Measurements from ENCODE around the gene LAMB1. TPM values are rescaled to one million over a fixed set of nuclear protein-coding genes. Genes with fewer than 3 reads are reported as not detected.
A peak's percentile ranks its signal among the peaks of the same experiment; 100 is the strongest.
"Not testable (repeated sequence)": the region's sequence is repeated elsewhere in the genome, so short reads cannot be mapped to it uniquely, and the experiment has no call there.

The LAMB1 gene
- 198 TPM for total RNA-seq

DNA sequence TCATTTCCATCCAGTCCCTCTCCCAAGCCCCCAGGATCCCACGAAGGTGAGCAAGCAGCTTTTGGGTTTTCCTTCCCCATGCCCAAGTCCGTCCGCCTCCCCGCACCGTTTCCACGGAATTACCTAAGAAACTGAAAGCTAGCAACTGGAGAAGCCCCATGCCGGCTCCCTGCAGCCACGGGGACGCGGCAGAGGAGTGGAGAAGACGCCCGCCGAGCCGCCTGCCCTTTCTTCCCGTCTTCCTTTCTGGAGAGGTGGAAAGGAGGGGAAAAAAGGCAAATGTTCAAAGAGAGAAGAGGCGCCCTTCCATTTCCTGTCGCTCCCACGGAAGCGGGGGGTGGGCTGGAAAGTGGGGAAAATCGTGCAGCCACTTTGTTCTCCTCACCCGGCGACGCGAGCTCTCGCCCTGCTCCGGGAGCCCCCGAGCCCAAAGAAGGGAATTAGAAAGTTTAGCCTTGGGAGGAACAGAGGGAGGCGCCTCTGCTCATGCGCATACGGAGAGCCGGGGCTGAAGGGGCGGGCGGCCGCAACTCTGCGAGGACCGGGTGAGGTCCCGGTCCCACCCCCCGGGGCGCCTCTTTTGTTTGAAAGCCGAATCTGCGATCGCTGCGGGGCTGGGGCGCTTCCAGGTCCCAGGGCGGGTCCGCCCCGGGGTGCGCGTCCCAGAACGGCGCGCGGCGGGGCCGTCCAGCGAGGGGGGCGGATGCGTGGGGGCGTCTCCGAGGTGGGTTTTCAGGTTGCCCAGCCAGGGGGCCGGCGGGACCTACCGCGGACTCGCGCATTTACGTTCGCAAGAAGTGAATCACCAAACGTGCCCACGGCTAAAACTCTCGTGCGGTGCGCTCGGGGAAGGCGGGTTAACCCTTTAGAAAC, at the start of gene LAMB1:
TSS of gene LAMB1 (minus strand) at position 436 of the 873 bp plus-strand sequence. CDS start at position 160, 276 bp downstream.
- DNase-seq (ENCODE audit: low spot score) = peak; percentile 74

DNA sequence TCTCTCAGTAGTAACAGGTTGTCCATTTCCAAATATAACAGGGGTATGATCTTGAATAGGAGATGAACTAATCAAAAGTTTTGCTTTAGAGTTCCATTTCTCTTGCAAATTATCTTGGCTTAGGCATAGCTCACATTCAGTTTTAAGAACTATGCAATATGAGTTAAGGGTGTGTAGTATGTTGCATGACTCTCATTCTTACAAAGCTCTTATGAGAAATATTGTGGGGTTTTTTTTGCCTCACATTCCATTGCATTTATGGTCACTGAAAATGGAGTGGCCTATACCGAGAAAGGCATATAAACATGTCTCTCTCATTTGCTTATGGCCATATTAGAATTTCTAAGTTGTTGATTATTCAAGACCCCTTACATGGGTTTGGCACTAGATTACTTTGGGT, 48.5 kb upstream of the LAMB1 start:
- no peak for DNase-seq (ENCODE audit: low spot score)

DNA sequence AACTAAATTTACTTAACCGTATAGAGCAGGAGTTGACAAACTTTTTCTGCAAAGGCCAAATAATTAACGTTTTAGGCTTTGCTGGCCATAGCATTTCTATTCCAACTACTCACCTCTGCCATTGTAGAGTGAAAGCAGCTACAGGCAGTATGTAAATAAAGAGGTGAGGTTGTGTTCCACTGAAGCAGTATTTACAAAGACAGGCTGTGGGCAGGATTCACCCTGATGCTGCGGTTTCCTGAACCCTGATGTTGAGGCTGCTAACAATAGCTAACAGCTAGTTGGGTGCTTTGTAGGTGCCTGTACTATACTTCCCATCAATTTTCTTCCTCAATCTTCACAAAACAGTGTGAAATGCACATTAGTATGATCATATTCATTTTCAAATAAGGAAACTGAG, 47.0 kb upstream of the LAMB1 start:
- DNase-seq (ENCODE audit: low spot score) = no peak

DNA sequence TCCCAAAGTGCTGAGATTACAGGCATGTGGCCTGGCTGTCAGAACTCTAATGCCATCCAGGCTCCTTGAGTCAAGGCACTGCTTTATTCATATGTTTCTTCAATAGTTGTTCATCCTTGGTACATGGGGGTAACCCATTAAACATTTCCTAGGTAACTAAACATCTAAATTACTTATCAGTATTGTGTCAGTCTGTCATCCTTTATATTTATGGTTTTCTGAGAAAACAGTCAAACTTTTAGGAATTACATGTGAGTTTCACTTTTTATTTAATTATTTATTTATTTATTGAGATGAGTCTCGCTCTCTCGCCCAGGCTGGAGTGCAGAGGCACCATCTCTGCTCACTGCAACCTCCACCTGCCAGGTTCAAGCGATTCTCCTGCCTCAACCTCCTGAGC, 45.5 kb upstream of the LAMB1 start:
- DNase-seq (ENCODE audit: low spot score) = no peak

DNA sequence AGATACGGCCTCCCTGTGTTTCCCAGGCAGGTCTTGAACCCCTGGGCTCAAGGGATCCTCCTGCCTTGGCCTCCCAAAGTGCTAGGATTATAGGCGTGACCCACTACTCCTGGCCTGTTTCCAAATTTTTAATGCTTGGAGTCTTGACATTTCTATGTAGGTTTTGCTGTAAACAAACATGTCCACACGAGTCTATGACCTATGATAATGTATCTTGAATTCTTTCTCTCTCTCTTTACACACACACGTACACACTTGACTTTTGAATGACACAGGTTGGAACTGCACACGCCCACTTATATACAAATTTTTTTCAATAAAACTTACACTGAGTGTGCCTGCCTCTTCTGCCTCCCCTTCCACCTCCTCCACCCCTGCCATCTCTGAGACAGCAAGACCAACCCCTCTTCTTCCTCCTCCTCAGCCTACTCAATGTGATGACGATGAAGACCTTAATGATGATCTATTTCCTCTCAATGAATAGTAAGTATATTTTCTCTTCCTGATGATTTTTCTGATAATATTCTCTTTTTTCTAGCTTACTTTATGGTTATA, 44.1 kb upstream of the LAMB1 start:
- DNase-seq (ENCODE audit: low spot score) = no peak

DNA sequence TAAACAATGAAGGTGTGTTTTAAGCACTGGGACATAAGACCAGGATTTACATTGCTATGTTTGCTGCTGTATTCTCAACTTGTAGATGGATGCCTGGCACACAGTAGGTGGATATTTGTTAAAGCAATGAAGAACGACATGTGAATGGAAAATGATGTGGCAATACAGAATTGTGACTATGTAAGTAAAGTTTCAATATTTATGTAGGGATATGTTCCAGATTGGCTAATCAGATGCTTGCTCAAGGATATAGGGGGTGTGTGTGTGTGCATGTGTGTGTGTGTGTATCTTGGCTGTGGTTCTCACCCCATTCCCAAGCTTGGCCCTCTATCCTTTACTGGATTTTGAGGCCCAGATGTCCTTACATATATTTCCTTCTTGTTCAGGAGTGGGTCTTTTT, 42.7 kb upstream of the LAMB1 start:
- DNase-seq (ENCODE audit: low spot score) = no peak

DNA sequence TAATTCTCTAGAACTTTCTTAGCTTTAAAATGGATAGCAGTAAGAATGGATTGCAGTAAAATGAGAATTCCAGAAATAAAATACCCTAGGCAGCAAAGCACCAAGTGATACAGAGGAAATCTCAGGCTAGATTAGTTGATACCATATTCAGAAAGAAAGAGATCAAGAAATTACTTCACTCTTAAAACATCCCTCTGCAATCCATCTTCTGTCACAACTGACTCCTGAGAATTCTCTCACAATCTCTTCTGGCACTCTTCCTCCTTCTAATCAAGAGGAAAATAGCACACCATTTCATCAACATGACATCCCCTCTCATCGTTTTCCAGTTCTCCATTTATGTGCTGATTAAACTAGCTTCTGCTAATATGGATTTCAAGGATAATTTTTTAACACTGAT, 42.2 kb upstream of the LAMB1 start:
- DNase-seq (ENCODE audit: low spot score) = no peak

DNA sequence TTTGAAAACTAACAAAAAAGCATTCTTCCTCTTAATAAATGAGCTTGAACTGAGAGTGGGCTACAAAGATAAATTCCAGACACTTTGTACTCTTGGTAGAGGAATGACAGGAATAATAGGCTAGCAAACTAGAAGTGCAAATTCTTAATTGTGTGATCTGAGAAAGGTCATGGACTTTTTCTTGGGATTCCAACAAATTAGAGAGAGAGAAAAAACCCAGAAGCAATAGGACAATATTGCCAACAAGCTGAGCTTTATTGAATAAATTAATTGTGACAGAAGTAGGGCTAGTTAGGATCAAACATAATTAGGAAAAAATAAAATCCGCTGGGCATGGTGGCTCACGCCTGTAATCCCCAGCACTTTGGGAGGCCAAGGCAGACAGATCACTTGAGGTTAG, 41.4 kb upstream of the LAMB1 start:
- DNase-seq (ENCODE audit: low spot score) = no peak

DNA sequence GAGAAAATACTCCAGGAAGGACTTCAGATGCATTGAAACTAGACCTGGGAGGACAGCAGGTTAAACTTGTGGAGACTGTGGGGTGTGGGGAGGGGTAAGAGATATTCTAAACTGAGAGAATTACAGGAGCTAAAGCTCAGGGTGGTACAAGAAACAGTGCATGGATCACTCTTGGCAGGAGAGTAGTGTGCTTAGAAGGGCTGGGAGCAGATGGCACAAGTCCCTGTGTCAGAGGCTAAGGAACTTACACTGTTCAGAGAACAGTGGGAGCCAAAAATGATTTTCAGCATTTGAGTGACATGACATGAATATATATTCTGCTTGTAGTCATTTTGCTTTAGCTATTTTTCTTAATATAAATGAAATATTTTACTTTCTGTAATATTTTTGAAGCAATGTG, 36.0 kb upstream of the LAMB1 start:
- no peak for DNase-seq (ENCODE audit: low spot score)

DNA sequence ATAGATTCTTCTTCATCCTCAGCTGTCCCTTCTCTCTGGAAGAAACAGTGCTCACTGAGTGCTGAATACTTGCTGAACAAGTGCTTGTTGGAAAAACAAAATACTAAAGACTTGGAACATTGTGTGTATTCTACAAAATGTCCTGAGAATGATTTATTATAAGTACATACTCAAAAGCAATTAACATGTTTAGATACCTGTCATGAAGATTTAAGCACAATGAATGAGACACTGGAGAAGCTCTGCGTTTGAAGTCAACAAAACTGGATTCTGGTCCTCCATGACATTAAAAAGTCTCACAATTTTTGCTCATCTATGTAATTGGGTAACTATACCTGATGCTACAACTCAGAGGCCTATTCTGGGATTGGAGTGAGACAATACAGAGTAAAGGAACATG, 34.8 kb upstream of the LAMB1 start:
- no peak for DNase-seq (ENCODE audit: low spot score)

DNA sequence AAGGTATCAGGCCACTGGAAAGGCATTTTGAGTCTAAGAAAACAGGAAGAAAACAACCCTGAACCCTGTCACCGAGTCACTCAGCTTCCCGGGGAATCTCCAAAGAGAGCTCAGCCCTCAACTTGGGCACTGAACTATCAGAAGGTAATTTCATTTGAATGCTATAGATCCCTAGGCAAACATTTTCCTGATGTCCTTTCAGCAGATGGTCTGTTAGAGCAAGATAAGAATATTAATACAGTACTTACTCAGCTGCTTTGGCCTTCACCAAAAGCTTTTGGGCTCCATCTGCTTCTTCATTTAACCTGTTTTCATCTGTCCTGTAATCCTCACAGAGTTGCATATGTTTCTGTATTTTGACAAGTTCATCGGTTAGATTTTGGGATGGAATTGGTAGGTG, 34.2 kb upstream of the LAMB1 start:
- DNase-seq (ENCODE audit: low spot score) = no peak

DNA sequence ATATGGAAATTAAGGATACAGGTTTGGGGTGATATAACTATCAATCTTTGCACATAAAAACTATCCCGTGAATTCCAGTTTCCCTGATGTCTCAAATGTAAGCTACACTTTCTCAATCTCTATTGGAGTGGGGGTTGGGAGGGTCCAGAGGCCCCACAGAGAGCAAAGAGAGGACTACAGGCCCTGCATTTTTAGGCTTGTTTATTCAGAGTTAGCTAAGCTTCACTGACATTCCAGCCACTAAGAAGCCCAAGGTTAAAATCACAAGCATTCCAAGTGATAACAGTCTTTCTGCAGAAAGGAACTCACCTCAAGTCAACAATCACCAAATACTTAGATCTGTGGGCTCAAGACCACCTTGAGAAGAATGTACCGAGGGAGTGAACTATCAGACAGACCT, 31.6 kb upstream of the LAMB1 start:
- no peak for DNase-seq (ENCODE audit: low spot score)

DNA sequence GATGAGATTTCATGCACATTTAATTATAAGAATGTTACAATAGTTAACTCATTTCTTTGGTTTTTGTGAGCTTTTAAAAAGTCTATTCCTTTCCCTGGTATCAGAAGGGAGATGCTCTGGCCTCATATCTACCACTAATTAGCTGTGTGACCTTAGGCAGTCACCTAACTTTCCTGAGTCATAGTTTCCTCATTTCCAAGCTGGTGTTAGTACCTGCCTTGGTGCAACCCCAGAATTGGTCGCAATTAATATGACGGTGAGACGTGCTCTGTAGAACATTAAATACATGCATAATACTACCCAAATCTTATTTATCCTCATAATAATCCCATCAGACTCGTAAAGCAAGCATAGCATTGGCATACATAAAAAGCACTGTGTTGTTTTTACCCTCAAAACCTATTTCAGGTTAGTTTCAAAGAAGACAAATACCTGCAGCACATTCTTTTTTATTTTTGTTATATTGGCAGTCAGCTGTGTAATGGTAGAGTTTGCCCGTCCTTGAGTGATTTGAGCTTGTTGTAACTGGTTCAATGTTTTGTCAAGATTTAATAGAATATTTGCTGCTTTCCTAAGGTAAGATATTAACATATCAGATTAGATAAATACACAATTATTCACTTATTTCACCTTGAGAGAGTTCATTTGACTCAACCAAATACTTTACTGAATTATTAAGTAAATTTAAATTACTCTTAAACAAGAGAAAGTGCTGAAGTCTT, 31.0 kb upstream of the LAMB1 start:
- no peak for DNase-seq (ENCODE audit: low spot score)

DNA sequence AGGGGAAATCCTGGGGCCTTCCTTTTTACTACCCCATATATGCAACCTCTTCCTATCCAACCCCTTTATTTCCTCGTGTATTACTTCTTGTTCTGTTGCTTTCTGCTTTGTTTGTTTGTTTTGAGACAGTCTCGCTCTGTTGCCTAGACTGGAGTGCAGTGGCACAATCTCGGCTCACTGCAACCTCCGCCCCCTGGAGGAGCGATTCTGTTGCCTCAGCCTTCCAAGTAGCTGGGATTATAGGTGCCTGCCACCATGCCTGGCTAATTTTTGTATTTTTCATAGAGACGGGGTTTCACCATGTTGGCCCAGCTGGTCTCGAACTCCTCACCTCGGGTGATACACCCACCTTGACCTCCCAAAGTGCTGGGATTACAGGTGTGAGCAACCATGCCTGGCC, 30.3 kb upstream of the LAMB1 start:
- not testable (repeated sequence) for DNase-seq (ENCODE audit: low spot score)

DNA sequence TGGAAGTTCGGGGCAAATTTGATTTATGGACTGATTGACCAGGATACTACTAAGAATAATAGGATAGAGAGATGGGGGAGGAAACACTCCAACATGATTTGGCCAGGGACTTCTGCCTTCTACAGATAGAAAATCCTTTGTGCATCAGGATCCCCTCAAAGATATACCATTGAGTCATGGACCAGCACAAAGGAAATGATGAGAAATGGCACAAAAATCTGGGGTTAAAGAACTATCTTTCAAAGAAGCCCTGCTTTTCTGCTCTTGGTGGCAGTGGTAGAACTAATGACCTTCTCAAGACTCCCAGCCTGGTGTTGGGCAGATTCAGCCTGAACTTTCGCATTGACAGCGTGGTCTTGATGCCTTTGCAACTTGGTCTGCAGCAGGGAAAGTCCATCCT, 27.6 kb upstream of the LAMB1 start:
- DNase-seq (ENCODE audit: low spot score) = no peak

DNA sequence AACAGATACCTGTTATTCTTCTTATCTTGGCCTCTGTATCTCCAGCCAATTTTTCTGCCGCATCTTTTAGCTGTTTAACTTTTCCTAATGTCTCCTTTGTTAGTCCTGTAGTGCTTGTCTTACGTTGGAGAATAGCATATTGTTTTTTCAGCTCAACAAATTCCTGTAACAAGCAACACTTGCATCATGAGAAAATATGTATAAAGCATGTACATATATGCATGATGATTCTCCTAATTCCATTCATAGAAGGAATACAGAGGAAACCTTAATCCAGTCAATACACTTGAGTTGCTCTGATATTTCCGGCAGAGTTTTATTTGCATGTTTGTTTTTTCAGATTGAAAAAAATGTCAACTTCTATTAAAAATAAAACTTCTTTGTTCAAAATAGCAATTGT, 26.1 kb upstream of the LAMB1 start:
- no peak for DNase-seq (ENCODE audit: low spot score)

DNA sequence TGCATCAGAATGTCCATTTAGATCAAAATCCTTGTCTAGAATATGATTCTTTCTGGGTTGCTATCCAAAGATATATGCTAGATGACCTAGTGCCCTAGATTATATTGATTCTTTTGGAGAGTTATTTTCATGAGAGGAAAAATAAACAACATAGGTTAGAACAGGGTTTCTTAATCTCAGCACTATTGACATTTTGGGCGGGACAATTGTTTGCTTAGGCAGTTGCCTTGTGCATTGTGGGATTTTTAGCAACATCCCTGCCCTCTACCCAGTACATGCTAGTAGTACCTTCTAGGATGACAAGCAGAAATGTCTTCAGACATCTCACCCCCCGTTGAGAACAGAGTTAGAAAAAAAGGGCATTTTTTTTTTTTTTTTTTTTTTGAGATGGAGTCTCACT, 25.1 kb upstream of the LAMB1 start:
- DNase-seq (ENCODE audit: low spot score) = no peak

DNA sequence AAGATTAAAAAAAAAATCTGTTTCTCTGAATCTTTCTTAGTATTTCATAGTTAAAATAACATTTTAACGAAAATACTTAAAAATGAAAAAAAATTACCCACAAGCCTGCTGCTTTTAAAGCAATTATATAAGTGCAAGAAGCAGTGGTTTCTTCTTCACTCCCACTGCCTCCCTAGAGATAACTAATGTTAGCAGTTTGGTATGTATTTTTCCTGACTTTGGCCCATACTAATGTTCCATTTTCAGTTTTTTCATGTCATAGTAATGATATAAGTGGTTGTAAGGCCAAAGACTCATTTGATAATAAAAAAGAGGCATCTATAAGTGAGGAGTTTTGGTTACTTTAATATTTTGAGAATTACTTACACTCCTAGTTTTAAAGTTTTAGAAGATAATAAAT, 24.3 kb upstream of the LAMB1 start:
- DNase-seq (ENCODE audit: low spot score) = no peak

DNA sequence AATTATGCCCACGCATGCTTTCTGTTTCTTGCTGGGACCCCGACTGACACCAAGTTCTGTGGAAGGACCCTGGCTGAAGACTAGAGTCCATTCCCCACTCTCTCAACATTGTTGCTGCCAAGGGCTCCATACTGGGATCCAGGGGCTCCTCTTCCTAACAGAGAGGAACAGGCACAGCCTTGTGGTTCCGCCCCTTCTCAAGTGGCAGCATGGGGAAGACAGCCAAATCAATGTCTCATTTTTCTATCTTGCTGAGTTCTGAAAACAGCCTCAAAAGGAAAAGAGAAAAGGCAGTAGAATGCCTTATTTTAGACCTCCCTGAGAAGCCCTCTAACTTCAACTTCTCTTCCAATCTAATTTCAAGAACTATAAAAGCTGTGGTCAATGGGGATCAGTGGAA, 23.7 kb upstream of the LAMB1 start:
- no peak for DNase-seq (ENCODE audit: low spot score)

DNA sequence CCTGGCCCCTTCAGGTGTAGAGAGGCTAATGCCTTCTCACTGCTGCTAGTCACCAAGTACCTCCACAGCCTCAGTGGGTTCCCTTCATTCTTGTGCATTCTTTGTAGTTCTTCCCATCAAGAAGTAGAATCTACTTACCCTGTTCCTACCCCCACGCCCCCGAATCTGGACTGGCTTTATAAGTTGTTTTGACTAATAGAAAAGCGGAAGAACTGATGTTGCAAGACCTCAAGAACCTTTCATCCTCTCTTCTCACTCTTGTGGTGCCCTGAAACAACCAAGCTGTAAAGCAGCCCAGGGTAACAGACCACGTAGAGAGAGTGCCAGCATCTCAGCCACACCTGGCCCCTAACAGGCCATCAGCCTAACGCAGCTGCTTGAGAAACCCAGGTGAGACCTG, 23.2 kb upstream of the LAMB1 start:
- no peak for DNase-seq (ENCODE audit: low spot score)

DNA sequence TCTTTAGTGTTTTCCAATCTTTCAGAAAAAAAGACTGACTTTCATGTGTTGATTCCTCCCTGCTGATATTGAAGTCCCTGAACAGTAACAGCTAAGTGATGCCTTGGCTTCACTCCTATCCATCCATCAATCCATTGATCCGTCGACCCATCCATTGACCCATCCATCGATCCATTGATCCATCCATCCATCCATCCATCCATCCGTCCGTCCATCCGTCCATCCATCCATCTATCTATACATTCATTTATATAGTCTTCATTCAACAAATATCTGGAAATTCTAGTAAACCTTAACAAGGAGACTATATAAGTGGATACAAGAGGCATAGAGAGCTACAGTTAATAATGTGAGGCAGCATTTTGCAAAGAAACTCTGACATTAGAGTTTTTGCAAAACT, 21.6 kb upstream of the LAMB1 start:
- no peak for DNase-seq (ENCODE audit: low spot score)

DNA sequence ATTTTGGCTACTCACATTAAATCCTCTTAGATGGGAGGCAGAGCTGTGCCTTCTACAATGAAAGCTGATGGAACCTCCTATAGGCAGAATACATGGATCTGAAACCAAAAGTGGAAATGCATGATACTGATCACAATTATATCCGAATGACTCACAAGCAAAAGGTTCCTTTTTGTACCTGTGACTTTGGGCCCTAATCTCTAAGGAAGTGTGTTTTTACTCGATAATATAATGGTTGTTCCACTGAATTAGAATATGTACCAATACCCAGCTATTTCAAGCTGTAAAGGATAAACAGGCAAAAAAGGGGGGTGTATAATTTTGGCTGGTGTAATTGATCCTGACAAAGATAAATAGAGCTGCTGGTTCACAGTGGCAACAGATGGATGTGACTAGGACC, 17.6 kb upstream of the LAMB1 start:
- no peak for DNase-seq (ENCODE audit: low spot score)

DNA sequence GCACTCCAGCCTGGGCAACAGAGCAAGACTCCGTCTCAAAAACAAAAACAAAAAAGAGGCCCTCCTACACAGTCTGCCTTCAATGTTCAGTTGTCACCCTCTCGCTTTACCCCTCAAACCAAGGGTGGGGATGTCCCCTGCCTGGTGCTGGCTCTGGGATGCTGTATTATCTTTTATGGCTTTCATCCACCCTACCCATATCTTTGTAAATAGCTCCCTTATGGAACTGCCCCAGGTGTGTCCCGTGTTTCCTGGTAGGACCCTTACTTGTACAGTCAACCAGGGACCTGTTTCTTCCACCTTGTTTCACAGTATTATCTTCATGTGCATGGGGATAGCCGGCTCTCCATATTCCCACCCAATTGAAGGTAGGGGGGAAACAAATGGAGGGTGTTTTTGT, 15.7 kb upstream of the LAMB1 start:
- DNase-seq (ENCODE audit: low spot score) = no peak
